Urothelium cell line (cell line): Measurements from ENCODE around the gene NT5C2.
"Not testable (repeated sequence)": the region's sequence is repeated elsewhere in the genome, so short reads cannot be mapped to it uniquely, and the experiment has no call there.

Source experiments
- DNase-seq: peaks from one replicate; pipeline ENCODE4 v3.0.0; 2011; ENCODE audit warnings: low spot score, mixed read lengths
- FAIRE-seq: peaks from 2 replicates; lab custom pipeline; 2011; peaks lifted over from hg19 to GRCh38; lab: Jason Lieb, UNC

The NT5C2 gene

DNA sequence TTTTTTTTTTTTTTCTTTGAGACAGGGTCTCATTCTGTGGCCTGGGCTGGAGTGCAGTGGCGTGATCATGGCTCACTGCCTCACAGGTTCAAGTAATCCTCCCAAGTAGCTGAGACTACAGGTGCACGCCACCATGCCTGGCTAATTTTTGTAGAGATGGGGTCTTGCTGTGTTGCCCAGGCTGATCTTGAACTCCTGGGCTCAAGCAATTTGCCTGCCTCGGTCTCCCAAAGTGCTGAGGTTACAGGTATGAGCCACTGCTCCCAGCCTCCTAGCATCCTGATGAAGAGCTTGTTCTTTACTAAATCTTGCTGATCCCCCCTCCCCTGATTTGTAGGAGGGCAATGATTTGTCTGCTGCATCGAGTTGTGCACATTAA is 126.0 kb downstream of the NT5C2 start:
- not testable (repeated sequence) for DNase-seq, FAIRE-seq

DNA sequence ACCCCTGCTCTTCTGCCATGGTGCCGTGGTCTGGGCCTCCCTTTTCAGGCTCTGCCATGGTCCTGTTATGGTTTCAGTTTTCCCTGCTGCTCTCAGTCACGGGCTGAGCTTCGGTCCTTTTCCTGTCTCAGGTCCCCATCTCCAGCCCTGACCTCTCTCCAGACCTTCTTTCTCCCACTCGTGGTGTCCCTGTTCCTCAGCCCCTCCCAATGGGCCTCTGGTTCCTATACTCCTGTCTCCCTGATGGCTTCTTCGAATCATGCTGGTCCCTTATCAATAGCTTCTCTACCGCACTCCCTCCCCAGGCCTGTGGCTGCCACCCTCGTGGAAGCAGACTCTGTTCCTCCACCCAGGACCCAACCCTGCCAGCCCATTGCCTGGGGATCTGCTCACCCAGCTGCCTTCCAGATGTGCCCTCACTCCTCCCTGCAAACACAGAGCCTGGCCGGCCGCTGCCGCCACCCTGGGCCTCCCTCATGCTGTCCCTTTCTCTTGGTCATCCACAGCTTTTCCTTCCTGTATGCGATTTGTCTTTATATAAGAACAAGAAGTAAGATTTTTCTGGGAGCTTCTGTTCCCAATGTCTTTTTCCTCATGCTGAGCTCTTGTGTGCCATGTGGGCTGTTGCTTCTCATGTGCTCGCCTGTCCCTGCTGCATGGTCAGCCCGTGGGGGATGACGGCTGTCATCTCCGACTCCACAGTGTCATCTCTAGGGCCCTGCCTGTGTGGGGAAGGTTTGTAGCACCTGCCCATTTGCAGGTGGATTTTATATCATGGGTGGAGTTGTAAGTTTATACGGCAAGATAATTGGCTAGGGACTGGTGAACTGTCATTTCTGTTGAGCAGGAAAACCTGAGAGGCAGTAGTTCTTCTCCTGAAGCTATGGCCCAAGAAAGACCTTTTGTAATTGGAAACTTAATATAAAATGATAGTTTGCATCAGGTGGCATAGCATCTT is 126.7 kb downstream of the NT5C2 start:
- FAIRE-seq (no peak), DNase-seq (no peak)

DNA sequence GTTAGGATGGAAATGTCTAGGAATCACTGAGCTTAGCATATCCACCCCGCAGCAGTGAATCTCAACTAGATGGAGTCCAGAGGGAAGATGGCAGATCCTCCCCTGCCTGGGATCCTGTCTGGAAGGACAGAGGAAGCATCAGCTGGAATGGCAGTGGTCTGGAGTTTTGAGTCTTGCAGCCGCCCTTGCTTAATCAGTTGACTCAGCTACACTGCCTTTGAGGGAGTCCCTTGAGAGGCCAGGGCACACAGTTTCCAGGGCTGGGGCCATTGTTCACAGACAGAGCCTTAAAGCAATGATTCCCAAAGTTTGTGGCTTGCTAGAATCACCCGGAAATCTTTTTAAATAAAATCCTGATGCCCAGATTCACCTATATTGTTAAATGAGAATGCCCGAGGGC is 128.1 kb downstream of the NT5C2 start:
- FAIRE-seq = no peak
- no peak for DNase-seq

DNA sequence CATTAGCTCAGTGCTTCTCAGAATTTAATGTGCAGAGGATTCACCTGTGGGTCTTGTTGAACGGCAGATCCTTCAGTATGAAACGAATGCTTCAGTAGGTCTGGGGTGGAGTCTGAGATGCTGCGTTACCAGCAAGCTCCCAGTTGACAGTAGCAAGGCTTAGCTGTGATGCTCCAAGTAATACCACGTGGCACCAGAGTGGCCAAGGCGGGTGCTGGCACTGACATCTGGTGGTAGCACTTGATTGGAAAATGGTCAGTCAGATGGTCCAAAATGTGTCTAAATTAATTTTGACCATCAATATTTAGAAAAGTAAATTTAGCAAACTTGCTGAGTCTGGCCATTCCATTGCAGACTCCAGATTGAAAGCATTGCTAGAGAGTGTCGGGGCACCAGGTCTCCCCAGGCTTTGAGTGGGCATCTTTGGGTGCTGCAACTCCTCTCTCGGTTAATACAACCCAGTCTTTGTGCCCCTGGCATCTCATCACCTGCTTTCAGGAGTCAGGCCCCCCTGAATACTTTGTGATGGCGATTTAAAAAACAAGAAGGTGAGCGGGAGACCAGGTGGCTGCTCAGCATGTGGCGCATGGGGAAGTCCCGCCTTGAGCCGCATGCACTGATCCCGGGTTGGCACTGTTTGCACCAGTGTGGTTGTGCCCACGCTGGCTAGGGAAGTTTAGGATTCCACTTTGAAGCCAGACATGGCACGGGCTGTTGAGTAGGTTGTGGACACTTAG is 130.1 kb downstream of the NT5C2 start:
- peak; percentile 72 for FAIRE-seq
- no peak for DNase-seq

DNA sequence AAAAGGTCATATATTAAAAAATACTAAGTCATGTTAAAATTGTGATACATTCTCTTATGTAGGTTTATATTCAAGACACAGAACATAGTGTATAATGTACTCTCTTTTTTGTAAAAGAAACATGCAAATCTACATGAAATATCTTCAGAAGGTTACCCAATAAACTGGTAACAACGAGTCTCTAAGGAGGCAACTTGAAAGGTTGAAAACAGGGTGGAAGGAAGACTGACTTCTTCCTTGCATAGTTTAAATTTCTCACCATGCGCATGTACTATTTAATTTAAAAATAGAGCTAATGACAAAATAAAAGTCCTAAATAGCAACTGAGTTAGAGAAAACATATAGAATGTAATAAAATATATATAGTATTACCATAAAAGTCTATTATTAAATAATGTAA is 132.5 kb downstream of the NT5C2 start:
- no peak for FAIRE-seq
- no peak for DNase-seq

DNA sequence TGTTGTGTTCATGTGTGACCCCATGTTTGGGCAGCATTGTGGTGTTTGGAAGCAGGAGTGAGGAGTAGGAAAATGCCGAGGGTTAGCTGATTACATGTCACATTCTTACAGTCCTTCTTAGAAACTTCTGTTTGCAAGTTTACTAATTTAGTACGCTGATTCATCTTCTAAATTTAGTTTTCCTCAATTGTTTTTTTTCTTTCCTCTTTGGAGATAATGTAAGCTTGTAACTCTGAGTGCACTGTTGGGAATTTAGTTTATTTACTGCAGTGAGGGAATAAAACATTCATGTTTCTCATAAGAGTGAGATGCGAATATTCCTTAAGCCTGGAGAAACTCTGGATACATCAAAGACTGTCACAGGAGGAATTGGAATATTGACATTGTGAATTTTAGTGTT is 135.0 kb downstream of the NT5C2 start:
- DNase-seq (no peak), FAIRE-seq (no peak)

DNA sequence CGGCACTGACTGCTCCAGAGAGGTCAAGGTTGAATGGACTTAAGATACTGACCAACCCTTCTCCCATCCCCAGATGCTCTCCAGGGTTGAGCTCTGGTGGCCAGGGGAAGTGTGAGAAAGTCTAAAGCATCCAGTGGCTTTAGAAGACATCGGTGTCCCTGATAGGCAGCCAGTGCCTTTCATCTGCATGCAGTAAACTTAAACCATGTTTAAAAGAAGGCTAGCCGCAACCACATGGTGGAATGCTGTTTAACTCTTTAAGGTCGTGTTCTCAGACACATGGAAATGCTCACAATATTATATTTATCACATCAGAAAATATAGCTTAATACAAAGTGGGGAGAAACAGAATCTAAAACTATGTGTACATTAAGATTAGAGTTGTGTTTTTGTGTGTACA is 138.0 kb downstream of the NT5C2 start:
- FAIRE-seq = no peak

DNA sequence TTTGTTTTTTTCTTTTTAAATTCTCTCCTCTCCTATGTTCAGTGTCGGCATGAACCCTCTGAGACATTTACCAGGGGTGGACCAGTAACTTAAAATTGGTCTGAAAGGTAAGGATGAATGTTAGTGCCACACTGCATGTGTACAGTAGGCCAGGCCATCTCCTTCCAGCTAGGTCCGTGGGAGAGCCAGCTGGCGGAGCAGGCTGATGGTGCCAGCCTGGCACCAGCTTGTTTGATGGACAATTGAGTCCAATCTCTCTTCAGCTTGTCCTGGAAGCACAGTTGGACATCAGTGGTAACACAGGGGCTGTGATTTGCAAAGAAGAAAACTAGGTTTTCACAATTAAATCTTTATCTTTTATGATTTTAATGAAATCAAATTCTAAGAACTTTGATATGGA is 138.5 kb downstream of the NT5C2 start:
- FAIRE-seq (no peak), DNase-seq (no peak)

More for the DNA sequence above, 138.0 kb downstream of the NT5C2 start:
- no peak for DNase-seq

DNA sequence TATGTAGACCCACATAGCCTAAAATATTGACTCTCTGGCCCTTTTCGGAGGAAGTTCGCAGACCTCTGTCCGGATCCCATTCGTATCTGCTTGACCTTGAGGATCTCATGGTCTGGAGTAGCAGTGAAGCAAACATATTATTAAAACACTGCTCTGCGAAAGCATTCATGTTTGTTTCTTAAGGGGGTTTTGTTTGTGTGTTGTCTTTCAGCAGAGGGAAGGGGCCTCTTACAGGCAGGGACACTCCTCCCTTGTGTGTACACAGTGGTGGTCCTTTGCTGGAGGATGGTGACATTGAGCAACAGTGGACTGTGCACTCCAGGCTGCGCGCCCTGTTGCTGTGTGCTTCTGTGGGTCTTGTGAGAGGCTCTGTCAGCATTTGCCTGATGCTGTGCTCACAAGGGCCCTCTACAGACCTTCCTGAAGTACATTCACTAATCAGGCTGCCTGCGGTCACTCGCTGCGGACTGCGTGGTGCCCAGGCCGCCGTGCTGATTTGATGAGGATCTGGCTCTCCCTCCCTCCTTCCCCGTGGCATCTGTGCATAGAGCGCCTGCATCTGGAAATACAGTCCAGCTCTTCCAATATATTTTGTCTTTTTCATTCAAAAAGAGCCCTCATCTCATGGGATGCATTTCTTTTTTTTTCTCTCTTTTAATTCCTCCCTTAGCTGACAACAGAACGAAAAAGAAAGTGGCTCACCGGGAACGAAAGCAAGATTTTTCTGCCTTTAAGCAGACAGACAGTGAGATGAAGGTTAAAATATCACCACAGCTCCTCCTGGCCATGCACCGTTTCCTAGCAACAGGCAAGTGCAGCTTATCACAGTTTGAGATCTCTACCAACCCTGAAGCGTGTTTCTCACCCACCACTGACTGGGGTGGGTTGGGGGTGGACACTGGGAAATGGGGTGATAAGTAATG is 139.2 kb downstream of the NT5C2 start:
- no peak for DNase-seq
- no peak for FAIRE-seq

DNA sequence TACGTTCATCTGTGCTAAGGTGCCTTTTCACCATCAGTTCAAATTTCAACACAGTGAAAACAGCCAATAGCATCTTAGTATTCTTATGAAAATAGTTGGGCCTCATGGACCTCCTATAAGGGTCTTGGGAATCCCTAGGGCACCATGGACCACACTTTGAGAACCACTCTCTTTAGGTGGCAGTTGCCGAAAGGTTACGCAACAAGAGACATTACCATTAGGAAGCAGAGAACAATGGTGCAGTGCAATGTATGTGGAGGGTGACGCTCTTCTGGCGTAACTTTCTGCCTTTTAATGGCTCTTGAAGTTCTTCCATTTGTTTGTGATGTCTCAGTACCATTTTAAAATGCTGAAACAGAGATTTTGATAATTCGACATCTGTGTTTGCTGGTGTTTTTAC is 143.8 kb downstream of the NT5C2 start:
- FAIRE-seq (no peak), DNase-seq (no peak)

DNA sequence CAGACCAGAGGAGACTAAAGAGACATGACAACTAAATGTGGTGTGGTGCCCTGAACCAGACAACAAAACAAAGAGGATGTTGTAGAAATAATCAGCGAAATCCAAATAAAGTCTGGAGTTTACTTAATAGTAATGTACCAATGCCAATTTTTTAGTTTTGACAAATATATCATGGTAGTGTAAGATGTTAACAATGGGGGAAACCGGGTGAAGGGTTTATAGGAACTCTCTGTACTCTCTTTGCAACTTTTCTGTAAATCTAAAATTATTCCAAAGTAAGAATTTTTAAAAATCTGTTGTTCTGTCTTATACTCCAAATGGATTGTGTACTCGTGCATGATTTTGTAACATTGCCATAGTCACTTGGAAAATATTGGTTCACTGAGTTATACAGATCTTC is 145.7 kb downstream of the NT5C2 start:
- DNase-seq (no peak), FAIRE-seq (no peak)

DNA sequence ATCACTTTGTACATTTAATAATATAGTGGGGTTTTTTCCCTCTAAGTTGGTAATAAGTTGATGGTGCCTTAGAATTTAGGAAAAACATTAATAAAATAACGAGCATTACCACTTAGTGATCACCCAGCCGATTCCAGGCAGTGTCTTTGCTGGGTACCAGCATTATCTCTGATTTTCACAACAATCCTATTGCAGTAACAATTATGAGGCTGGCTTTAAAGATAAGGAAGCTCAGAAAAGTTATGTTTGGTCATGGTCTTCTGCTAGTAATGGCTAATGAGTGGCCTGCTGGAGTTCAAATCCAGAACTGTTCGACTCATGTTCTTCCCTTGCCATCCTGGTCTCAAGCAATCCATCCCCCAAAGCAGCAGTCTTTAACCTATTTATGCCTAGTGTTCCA is 147.1 kb downstream of the NT5C2 start:
- DNase-seq (no peak), FAIRE-seq (no peak)

DNA sequence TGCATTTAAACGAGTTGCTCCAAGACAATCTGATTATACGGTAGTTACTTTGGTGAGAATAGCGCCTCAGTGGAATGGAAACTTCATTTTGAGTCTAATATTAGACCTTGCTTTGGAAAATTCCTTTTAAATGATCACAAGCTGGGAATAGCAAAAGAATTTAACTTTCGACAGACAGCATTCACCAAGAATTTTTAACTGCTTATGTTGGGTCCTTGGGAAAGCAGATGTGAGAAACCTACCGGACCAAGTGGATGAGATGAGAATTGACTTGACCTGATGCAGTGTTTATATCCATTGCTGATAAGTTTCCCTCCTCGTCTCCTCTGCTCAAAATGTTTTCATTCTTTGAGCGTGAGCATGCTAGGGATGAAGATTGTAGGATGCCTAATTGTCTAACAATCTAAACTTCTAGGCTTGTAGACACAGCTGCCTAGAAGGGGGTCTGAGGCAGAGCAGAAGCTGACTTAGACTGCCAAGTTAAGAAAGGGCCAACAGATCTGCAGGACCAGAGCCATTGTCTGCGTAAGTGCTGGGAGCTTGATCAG is 148.1 kb downstream of the NT5C2 start:
- no peak for FAIRE-seq
- DNase-seq = no peak

DNA sequence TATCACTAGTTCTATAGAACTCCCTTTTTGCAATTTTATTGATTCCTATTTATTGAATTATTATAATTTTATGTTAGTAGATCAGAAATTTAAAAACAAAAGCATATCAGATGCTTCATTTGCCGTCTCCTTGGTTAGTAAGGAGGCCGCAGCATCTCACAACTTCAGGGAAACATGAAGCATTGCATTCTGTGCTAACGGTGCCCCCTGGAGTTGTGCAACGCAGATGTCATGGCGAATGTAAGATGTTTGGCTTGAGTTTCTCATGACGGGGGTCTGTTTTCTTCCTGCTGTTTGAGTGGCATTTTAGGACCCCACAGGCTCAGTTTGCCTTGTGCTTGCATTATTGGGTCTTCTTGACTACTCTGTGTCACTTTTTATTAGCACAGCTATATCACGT is 150.2 kb downstream of the NT5C2 start:
- no peak for DNase-seq
- FAIRE-seq = no peak

DNA sequence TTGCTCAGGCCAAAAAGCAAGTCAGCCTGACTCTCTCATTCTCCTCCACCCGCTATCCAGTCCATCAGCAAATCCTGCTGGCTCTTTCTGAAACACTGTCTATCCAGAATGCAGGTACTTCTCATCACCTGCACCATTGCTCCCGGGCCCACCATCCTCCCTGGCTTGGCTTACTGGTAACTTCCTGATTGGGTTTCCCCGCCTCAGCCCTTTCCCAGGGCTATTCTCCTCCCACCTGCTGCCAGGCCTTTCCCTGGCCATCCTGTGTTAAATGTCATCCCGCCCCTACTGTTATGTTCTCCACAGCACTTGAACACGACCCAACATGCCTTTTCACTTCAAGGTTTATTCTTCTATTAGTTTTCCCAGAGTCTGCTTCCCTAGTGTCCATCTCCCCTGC is 150.9 kb downstream of the NT5C2 start:
- FAIRE-seq (no peak), DNase-seq (no peak)

DNA sequence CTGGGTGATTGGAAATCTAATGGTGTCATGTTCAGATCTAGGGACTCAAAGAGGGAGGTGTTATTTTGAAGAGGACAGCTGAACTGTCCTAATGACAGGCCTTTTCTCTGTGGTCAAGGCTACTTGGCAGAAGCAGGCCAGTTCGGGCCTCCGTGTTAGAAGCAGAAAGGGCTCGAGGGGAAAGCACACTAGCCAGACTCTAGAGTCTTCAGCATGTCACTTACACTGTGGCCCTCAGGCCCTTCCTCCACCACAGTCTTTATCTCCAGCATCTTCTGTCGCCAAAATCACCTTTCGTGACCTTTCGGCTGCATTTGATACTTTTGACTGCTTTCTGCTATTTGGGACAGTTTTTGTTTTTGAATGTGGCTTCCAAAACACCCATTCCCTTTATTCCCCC is 151.7 kb downstream of the NT5C2 start:
- FAIRE-seq (no peak), DNase-seq (no peak)

DNA sequence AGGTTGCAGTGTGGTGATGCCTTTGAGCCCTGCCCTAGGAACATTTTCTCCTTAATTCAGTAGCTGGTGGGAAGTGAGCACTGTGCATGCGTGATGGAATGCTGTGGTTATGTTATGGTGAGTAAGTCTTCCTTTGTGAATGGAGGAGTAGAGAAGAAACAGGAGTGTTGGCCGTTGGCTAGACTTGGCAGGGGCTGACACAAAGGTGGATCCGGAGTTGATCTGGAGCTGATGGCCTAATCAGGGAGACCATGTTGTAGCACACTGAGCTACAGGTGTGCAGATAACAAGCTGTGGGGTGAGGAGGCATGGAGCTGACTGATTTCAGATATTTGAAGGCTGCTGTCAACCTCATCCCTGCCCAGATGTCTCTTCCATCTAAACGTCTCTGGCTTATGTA is 152.7 kb downstream of the NT5C2 start:
- DNase-seq (peak; percentile 13), FAIRE-seq (no peak)

DNA sequence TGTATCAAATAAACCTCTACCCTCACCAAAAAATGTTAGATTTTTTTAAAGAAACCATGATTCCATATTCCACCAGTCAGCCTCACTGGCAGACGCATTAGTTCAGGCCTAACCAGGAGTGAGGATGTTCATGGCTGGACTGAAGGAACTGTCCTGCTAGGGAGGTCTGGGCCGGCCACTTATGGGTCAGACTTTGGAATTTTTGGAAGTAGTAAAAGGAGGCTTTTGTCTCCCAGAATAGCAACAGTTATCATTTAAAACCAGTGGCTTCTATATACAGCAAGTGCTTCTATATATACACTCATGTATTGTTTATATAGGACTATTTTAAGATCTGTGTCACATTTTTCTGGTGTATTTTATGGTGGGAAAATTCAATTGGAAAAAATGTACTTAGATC is 154.5 kb downstream of the NT5C2 start:
- no peak for FAIRE-seq
- DNase-seq = no peak
